Epidermal melanocyte (primary cell): ENCODE results near the gene ARHGEF12.

Experiments
- DNase-seq: peaks from one replicate; pipeline ENCODE4 v3.0.0; 2011; ENCODE audit warnings: low spot score; ENCODE audit not compliant: insufficient read length

ARHGEF12 gene

GRCh38 chr11:120335908-120336640 lies at the start of gene ARHGEF12:
Gene ARHGEF12 (plus strand): TSS chr11:120336413. CDS start chr11:120337244, 831 bp downstream.
- DNase-seq = peak; percentile 87

GRCh38 chr11:120288021-120288420 lies 48.2 kb upstream of the ARHGEF12 start:
- no peak for DNase-seq

GRCh38 chr11:120289426-120289825 lies 46.8 kb upstream of the ARHGEF12 start:
- DNase-seq = no peak

- no peak for DNase-seq
Measured at GRCh38 chr11:120290956-120291355, 45.3 kb upstream of the ARHGEF12 start.

GRCh38 chr11:120293038-120293800 lies 43.0 kb upstream of the ARHGEF12 start:
- no peak for DNase-seq

- DNase-seq = no peak
Measured at GRCh38 chr11:120294096-120294495, 42.1 kb upstream of the ARHGEF12 start.

GRCh38 chr11:120295099-120295498 lies 41.1 kb upstream of the ARHGEF12 start:
- DNase-seq = no peak

- DNase-seq = no peak
Measured at GRCh38 chr11:120296554-120296953, 39.7 kb upstream of the ARHGEF12 start.

GRCh38 chr11:120298461-120298860 lies 37.8 kb upstream of the ARHGEF12 start:
- DNase-seq = no peak

- DNase-seq = no peak
Measured at GRCh38 chr11:120302001-120302805, 34.0 kb upstream of the ARHGEF12 start.

GRCh38 chr11:120303004-120303637 lies 33.1 kb upstream of the ARHGEF12 start:
- no peak for DNase-seq

- no peak for DNase-seq
Measured at GRCh38 chr11:120304526-120304925, 31.7 kb upstream of the ARHGEF12 start.

- DNase-seq = no peak
Measured at GRCh38 chr11:120305286-120305685, 30.9 kb upstream of the ARHGEF12 start.

- DNase-seq = no peak
Measured at GRCh38 chr11:120306519-120307242, 29.5 kb upstream of the ARHGEF12 start.

- DNase-seq = no peak
Measured at GRCh38 chr11:120307476-120307875, 28.7 kb upstream of the ARHGEF12 start.

GRCh38 chr11:120308081-120308480 lies 28.1 kb upstream of the ARHGEF12 start:
- DNase-seq = no peak

GRCh38 chr11:120310870-120311269 lies 25.3 kb upstream of the ARHGEF12 start:
- no peak for DNase-seq

GRCh38 chr11:120314861-120315260 lies 21.4 kb upstream of the ARHGEF12 start:
- no peak for DNase-seq

GRCh38 chr11:120316880-120317688 lies 19.1 kb upstream of the ARHGEF12 start:
- DNase-seq = no peak
